ENCODE results near the gene TBCCD1. TPM values are rescaled to one million over a fixed set of nuclear protein-coding genes. Genes with fewer than 3 reads are reported as not detected.

The TBCCD1 gene
- total RNA-seq, 1 experiment from 2014 or later = 7.4 TPM

- no peak overlapping the region for H2AK5ac ChIP-seq (ENCODE audit: insufficient read length, low read length)
- no peaks in the 10 kb centered on the region for H3K27me3 ChIP-seq (ENCODE audit: insufficient read depth, low read length)
- Mint-ChIP-seq H3K4me3 (no peak overlapping the region), H3K9me3 (no peaks in the 10 kb centered on the region), H3K4me1 (peaks cover 12 to 15% of the 10 kb centered on the region in 2 experiments), H3K27ac (no peak overlapping the region), H3K27me3 (ENCODE audit: low read depth) (peaks cover 17% of the 10 kb centered on the region), H3K36me3 (ENCODE audit: insufficient read depth in 1 of 3, low read depth in 3 of 3) (no peaks in the 10 kb centered on the region)
- no peak overlapping the region for H3K14ac ChIP-seq (ENCODE audit: insufficient read depth, low read length)
- H3K56ac ChIP-seq (ENCODE audit: insufficient read length, low read depth, low read length) = no peak overlapping the region
- no peak overlapping the region for H2AFZ ChIP-seq (ENCODE audit: low read length)
- no peak overlapping the region for H2BK120ac ChIP-seq (ENCODE audit: low read depth, low read length, poor library complexity, severe bottlenecking)
- no peak overlapping the region for H3K23ac ChIP-seq (ENCODE audit: insufficient read length, low read depth, low read length)
- DNase-seq = no peak
- H4K91ac ChIP-seq (ENCODE audit: insufficient read length, low read depth, low read length) = no peak overlapping the region
- no peaks in the 10 kb centered on the region for H4K20me1 ChIP-seq (ENCODE audit: control insufficient read depth, insufficient read depth, insufficient read length)
- H3K4me2 ChIP-seq (ENCODE audit: insufficient read depth, insufficient read length, low read length) = no peak overlapping the region
- TF ChIP-seq, protein P1, sequence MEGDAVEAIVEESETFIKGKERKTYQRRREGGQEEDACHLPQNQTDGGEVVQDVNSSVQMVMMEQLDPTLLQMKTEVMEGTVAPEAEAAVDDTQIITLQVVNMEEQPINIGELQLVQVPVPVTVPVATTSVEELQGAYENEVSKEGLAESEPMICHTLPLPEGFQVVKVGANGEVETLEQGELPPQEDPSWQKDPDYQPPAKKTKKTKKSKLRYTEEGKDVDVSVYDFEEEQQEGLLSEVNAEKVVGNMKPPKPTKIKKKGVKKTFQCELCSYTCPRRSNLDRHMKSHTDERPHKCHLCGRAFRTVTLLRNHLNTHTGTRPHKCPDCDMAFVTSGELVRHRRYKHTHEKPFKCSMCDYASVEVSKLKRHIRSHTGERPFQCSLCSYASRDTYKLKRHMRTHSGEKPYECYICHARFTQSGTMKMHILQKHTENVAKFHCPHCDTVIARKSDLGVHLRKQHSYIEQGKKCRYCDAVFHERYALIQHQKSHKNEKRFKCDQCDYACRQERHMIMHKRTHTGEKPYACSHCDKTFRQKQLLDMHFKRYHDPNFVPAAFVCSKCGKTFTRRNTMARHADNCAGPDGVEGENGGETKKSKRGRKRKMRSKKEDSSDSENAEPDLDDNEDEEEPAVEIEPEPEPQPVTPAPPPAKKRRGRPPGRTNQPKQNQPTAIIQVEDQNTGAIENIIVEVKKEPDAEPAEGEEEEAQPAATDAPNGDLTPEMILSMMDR (conservative IDR thresholded peaks at IDR 0.05) = no peak
- H4K5ac ChIP-seq (ENCODE audit: insufficient read length, low read depth, low read length) = no peak overlapping the region
- no peaks in the 10 kb centered on the region for H3K79me1 ChIP-seq (ENCODE audit: insufficient read depth, low read depth, low read length, poor library complexity, severe bottlenecking)
- no peaks in the 10 kb centered on the region for H3K9me3 ChIP-seq (ENCODE audit: control insufficient read depth, low read depth, low read length)
- H3K9ac ChIP-seq (ENCODE audit: extremely low read depth, insufficient read length, low read length) = no peak overlapping the region
- H4K8ac ChIP-seq (replicated peaks; ENCODE audit: insufficient read length, low read depth, low read length) = no peak overlapping the region
- H3K4ac ChIP-seq (ENCODE audit: low read depth, low read length) = no peak overlapping the region
- H3K23me2 ChIP-seq (ENCODE audit: insufficient read length, low read depth, low read length, poor library complexity, severe bottlenecking) = no peaks in the 10 kb centered on the region
- H2BK5ac ChIP-seq (ENCODE audit: insufficient read length, low read length) = no peak overlapping the region
- no peak overlapping the region for H3K18ac ChIP-seq (ENCODE audit: insufficient read length, low read depth, low read length)
- no peak overlapping the region for H2BK12ac ChIP-seq (ENCODE audit: insufficient read length, low read depth, low read length)
- WGBS (ENCODE audit: extremely low coverage, insufficient read length, low lambda C conversion rate) = no CpG with 5 or more reads among the region's 4 CpGs
- no peak overlapping the region for H2BK15ac ChIP-seq (ENCODE audit: low read depth, low read length)
- H3K79me2 ChIP-seq (ENCODE audit: insufficient read depth, low read length) = no peaks in the 10 kb centered on the region; the same call in 1 of the 2 replicates
- H3T11ph ChIP-seq (ENCODE audit: low read length) = no peak overlapping the region
- H3K27ac ChIP-seq (ENCODE audit: insufficient read length, low read depth, low read length) = no peak overlapping the region
- H3K4me1 ChIP-seq (ENCODE audit: insufficient read depth, low read length) = no peaks in the 10 kb centered on the region
- no peak overlapping the region for H2BK20ac ChIP-seq (ENCODE audit: low read depth, low read length, poor library complexity, severe bottlenecking)
These were observed 55.9 kb downstream of the TBCCD1 start for GRCh38 chr3:186511245-186511644.

Measured in H9 (cell line).